ENCODE data around the gene NEK4.

DNA sequence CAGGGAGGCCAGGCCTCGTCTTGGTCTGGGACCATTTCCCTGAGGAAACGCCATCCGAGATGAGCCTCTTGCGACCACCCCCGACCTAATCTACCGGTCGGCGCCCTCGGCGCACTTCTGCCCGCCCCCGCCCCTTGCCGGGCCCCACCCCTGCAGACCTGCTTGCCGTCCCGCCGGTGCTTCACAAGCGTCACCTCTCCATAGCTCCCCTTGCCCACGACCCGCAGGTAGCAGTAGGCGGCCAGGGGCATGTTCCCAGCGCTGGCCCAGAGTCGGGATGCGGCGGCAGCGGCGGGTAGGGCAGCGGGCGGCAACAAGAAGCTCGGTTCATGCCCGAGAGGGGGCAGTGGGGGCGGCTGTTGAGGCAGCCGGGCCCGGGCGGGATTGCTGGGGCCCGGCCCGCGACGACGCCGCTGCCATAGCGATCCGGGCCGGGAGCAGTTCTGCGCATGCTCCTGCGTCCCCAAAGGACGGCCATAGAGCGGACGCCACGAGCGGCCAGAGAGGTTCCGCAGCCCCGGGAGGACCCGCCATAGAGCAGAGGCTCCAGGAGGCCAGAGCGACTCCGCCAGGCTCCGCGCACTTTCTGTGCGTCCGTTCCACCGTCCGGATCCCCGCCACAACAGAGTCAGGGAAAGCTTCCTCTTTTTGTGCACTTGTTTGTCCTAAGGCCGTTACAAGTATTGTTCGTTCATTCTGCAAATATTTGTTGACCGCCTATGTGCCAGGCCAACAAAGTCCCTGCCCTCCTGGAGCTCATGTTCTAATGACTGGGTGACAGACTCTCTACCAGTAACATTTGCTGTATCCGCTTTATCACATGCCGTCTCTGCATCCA is at the start of gene NEK4:
- TF ChIP-seq, protein P1, sequence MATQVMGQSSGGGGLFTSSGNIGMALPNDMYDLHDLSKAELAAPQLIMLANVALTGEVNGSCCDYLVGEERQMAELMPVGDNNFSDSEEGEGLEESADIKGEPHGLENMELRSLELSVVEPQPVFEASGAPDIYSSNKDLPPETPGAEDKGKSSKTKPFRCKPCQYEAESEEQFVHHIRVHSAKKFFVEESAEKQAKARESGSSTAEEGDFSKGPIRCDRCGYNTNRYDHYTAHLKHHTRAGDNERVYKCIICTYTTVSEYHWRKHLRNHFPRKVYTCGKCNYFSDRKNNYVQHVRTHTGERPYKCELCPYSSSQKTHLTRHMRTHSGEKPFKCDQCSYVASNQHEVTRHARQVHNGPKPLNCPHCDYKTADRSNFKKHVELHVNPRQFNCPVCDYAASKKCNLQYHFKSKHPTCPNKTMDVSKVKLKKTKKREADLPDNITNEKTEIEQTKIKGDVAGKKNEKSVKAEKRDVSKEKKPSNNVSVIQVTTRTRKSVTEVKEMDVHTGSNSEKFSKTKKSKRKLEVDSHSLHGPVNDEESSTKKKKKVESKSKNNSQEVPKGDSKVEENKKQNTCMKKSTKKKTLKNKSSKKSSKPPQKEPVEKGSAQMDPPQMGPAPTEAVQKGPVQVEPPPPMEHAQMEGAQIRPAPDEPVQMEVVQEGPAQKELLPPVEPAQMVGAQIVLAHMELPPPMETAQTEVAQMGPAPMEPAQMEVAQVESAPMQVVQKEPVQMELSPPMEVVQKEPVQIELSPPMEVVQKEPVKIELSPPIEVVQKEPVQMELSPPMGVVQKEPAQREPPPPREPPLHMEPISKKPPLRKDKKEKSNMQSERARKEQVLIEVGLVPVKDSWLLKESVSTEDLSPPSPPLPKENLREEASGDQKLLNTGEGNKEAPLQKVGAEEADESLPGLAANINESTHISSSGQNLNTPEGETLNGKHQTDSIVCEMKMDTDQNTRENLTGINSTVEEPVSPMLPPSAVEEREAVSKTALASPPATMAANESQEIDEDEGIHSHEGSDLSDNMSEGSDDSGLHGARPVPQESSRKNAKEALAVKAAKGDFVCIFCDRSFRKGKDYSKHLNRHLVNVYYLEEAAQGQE (IDR thresholded peaks at IDR 0.05; ENCODE audit: insufficient replicate concordance, low read depth), result peak; percentile 66
- no peak; the same call in 1 of the 2 replicates for TF ChIP-seq GABPA (IDR thresholded peaks at IDR 0.05; ENCODE audit: low read depth)
- peak; percentile 96 for TF ChIP-seq POLR2AphosphoS5 (IDR thresholded peaks at IDR 0.05; ENCODE audit: low read depth)
- TF ChIP-seq, protein P2, sequence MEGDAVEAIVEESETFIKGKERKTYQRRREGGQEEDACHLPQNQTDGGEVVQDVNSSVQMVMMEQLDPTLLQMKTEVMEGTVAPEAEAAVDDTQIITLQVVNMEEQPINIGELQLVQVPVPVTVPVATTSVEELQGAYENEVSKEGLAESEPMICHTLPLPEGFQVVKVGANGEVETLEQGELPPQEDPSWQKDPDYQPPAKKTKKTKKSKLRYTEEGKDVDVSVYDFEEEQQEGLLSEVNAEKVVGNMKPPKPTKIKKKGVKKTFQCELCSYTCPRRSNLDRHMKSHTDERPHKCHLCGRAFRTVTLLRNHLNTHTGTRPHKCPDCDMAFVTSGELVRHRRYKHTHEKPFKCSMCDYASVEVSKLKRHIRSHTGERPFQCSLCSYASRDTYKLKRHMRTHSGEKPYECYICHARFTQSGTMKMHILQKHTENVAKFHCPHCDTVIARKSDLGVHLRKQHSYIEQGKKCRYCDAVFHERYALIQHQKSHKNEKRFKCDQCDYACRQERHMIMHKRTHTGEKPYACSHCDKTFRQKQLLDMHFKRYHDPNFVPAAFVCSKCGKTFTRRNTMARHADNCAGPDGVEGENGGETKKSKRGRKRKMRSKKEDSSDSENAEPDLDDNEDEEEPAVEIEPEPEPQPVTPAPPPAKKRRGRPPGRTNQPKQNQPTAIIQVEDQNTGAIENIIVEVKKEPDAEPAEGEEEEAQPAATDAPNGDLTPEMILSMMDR (IDR thresholded peaks at IDR 0.05; ENCODE audit: insufficient read depth, low read length), result no peak
- peak; percentile 62; the same call in 1 of the 2 replicates for TF ChIP-seq SPI1 (IDR thresholded peaks at IDR 0.05; ENCODE audit: borderline replicate concordance, low read depth)

Data from HL-60 (cell line).